G401.6 (cell line): ENCODE data around the gene UCKL1.
"Not testable (repeated sequence)": the region's sequence is repeated elsewhere in the genome, so short reads cannot be mapped to it uniquely, and the experiment has no call there.

Source experiments
- FAIRE-seq: peaks from 2 replicates; lab custom pipeline; 2012; peaks lifted over from hg19 to GRCh38; lab: Jason Lieb, UNC

The UCKL1 gene

GRCh38 chr20:63955827-63956663 is at the start of gene UCKL1:
TSS of gene UCKL1 (minus strand) at chr20:63956416. CDS start at chr20:63956372, 44 bp downstream.
- peak; percentile 45 for FAIRE-seq

- no peak for FAIRE-seq
Observed at GRCh38 chr20:64005394-64005793, 49.2 kb upstream of the UCKL1 start.

- no peak for FAIRE-seq
Observed at GRCh38 chr20:64003960-64004725, 47.9 kb upstream of the UCKL1 start.

- FAIRE-seq: no peak
Observed at GRCh38 chr20:64001607-64002011, 45.4 kb upstream of the UCKL1 start.

GRCh38 chr20:64000906-64001305 is 44.7 kb upstream of the UCKL1 start:
- no peak for FAIRE-seq

- no peak for FAIRE-seq
Observed at GRCh38 chr20:63982937-63983336, 26.7 kb upstream of the UCKL1 start.

- peak; percentile 85 for FAIRE-seq
Observed at GRCh38 chr20:63980806-63981728, 24.9 kb upstream of the UCKL1 start, which contains the start of gene PRPF6. TSS of gene PRPF6 (plus strand) at chr20:63981132. CDS start at chr20:63981246, 114 bp downstream.

- no peak for FAIRE-seq
Observed at GRCh38 chr20:63980317-63980805, 24.1 kb upstream of the UCKL1 start.

GRCh38 chr20:63979557-63980316 is 23.5 kb upstream of the UCKL1 start, which contains the start of gene SAMD10:
TSS of gene SAMD10 (minus strand) at chr20:63979642. CDS start at chr20:63979467, 175 bp downstream.
- no peak for FAIRE-seq

GRCh38 chr20:63979229-63979556 is 23.0 kb upstream of the UCKL1 start:
- no peak for FAIRE-seq

GRCh38 chr20:63978319-63979228 is 22.4 kb upstream of the UCKL1 start:
- FAIRE-seq: no peak

GRCh38 chr20:63977739-63978276 is 21.6 kb upstream of the UCKL1 start:
- FAIRE-seq: no peak

- no peak for FAIRE-seq
Observed at GRCh38 chr20:63976980-63977738, 20.9 kb upstream of the UCKL1 start.

- not testable (repeated sequence) for FAIRE-seq
Observed at GRCh38 chr20:63976511-63976910, 20.3 kb upstream of the UCKL1 start.

GRCh38 chr20:63974402-63975200 is 18.4 kb upstream of the UCKL1 start:
- no peak for FAIRE-seq

GRCh38 chr20:63973636-63974401 is 17.6 kb upstream of the UCKL1 start:
- peak; percentile 46 for FAIRE-seq

GRCh38 chr20:63973160-63973479 is 16.9 kb upstream of the UCKL1 start:
- no peak for FAIRE-seq
